NCI-H2107 treated with DMSO at 0.1 percent for 48 hours (cell line): ENCODE data around the gene SLC22A8.
"Not testable (repeated sequence)": the region's sequence is repeated elsewhere in the genome, so short reads cannot be mapped to it uniquely, and the experiment has no call there.

Experiments used
- DNase-seq: peaks from one replicate; lab custom pipeline; 2025; ENCODE audit not compliant: unreplicated experiment; lab: John Stamatoyannopoulos, UW

SLC22A8 gene

GRCh38 chr11:63015521-63016215 is at the start of gene SLC22A8:
TSS of gene SLC22A8 (minus strand) at chr11:63015841. CDS start at chr11:63014958, 883 bp downstream.
- no peak for DNase-seq

GRCh38 chr11:63046203-63046602 is 30.6 kb upstream of the SLC22A8 start:
- not testable (repeated sequence) for DNase-seq

- DNase-seq, result no peak
Observed at GRCh38 chr11:63042596-63042995, 27.0 kb upstream of the SLC22A8 start.

GRCh38 chr11:63032457-63032856 is 16.8 kb upstream of the SLC22A8 start:
- no peak for DNase-seq

- peak; percentile 19 for DNase-seq
Observed at GRCh38 chr11:63023841-63024648, 8.4 kb upstream of the SLC22A8 start.

GRCh38 chr11:63023222-63023814 is 7.7 kb upstream of the SLC22A8 start:
- DNase-seq, result no peak

- DNase-seq, result no peak
Observed at GRCh38 chr11:63022441-63022840, 6.8 kb upstream of the SLC22A8 start.

- no peak for DNase-seq
Observed at GRCh38 chr11:63020671-63021291, 5.1 kb upstream of the SLC22A8 start.

GRCh38 chr11:63019506-63019905 is 3.9 kb upstream of the SLC22A8 start:
- no peak for DNase-seq

- DNase-seq, result no peak
Observed at GRCh38 chr11:63017306-63017974, 1.8 kb upstream of the SLC22A8 start.

- DNase-seq, result no peak
Observed at GRCh38 chr11:63014408-63015055, 1.1 kb downstream of the SLC22A8 start.

- no peak for DNase-seq
Observed at GRCh38 chr11:63012839-63013238, 2.8 kb downstream of the SLC22A8 start.

- no peak for DNase-seq
Observed at GRCh38 chr11:63012430-63012829, 3.2 kb downstream of the SLC22A8 start.

- no peak for DNase-seq
Observed at GRCh38 chr11:63010934-63011439, 4.7 kb downstream of the SLC22A8 start.

- DNase-seq, result no peak
Observed at GRCh38 chr11:63007920-63008319, 7.7 kb downstream of the SLC22A8 start.

GRCh38 chr11:63001456-63001855 is 14.2 kb downstream of the SLC22A8 start:
- DNase-seq, result no peak

- no peak for DNase-seq
Observed at GRCh38 chr11:62999649-63000048, 16.0 kb downstream of the SLC22A8 start.

GRCh38 chr11:62999156-62999555 is 16.5 kb downstream of the SLC22A8 start:
- no peak for DNase-seq

GRCh38 chr11:62996271-62996670 is 19.4 kb downstream of the SLC22A8 start:
- DNase-seq, result no peak

- DNase-seq, result no peak
Observed at GRCh38 chr11:62994775-62995174, 20.9 kb downstream of the SLC22A8 start.
